GM12873 (cell line): Measurements from ENCODE around the gene NUP214.

Experiments used
- CTCF ChIP-seq: IDR thresholded peaks from 2 replicates; pipeline ENCODE4 v1.5.1; 2012; ENCODE audit warnings: low read depth, mild to moderate bottlenecking, moderate library complexity, low read length, control low read depth; ENCODE audit not compliant: insufficient read depth; ENCODE audit errors: missing control alignments

The NUP214 gene

GRCh38 chr9:131193051-131193450 lies 67.7 kb downstream of the NUP214 start:
- no peak for TF ChIP-seq CTCF

- no peak for TF ChIP-seq CTCF
Measured at GRCh38 chr9:131194762-131195161, 69.4 kb downstream of the NUP214 start.

- no peak for TF ChIP-seq CTCF
Measured at GRCh38 chr9:131197160-131197911, 72.0 kb downstream of the NUP214 start.

- no peak for TF ChIP-seq CTCF
Measured at GRCh38 chr9:131198041-131198715, 72.8 kb downstream of the NUP214 start.

- no peak for TF ChIP-seq CTCF
Measured at GRCh38 chr9:131201856-131202255, 76.5 kb downstream of the NUP214 start.

GRCh38 chr9:131203431-131204218 lies 78.2 kb downstream of the NUP214 start:
- peak; percentile 58 for TF ChIP-seq CTCF

GRCh38 chr9:131204285-131204684 lies 78.9 kb downstream of the NUP214 start:
- no peak for TF ChIP-seq CTCF
